WTC11 (cell line): ENCODE measurements around the gene BUD31.

ENCODE experiments used
- AR ChIP-seq: fragments of 250-450 bp; sonication (Bioruptor Pico); IDR thresholded peaks from 2 replicates; pipeline ENCODE4 v1.9.0; 2021; ENCODE audit warnings: mild to moderate bottlenecking
- ATF3 ChIP-seq: sonication (generic); formaldehyde crosslinking; conservative IDR thresholded peaks from 2 replicates; pipeline ENCODE4 v1.8.1; 2022; ENCODE audit warnings: mild to moderate bottlenecking, missing genetic modification reagents
- CTCF ChIP-seq: fragments of 200-600 bp; IDR thresholded peaks from 2 replicates; pipeline ENCODE4 v1.8.0; 2022; ENCODE audit warnings: antibody characterized with exemption
- ESRRA ChIP-seq: sonication (generic); formaldehyde crosslinking; IDR thresholded peaks from 2 replicates; pipeline ENCODE4 v1.8.1; 2022; ENCODE audit warnings: mild to moderate bottlenecking, missing genetic modification reagents, borderline replicate concordance
- KAT7 ChIP-seq: sonication (generic); formaldehyde crosslinking; IDR thresholded peaks from 2 replicates; pipeline ENCODE4 v1.8.1; 2023; ENCODE audit warnings: missing genetic modification reagents, mild to moderate bottlenecking, borderline replicate concordance
- MAX ChIP-seq: sonication (generic); formaldehyde crosslinking; IDR thresholded peaks from 2 replicates; pipeline ENCODE4 v1.8.0; 2022; ENCODE audit warnings: mild to moderate bottlenecking, missing genetic modification reagents
- NFYB ChIP-seq: sonication (generic); formaldehyde crosslinking; conservative IDR thresholded peaks from 2 replicates; pipeline ENCODE4 v1.8.0; 2022; ENCODE audit warnings: low read depth, missing genetic modification reagents
- STAT6 ChIP-seq: sonication (generic); formaldehyde crosslinking; conservative IDR thresholded peaks from 2 replicates; pipeline ENCODE4 v1.8.1; 2023; ENCODE audit warnings: mild to moderate bottlenecking, low read depth, missing genetic modification reagents, moderate library complexity
- TCF7 ChIP-seq: sonication (generic); formaldehyde crosslinking; IDR thresholded peaks from 2 replicates; pipeline ENCODE4 v1.8.0; 2022; ENCODE audit warnings: mild to moderate bottlenecking, low read depth, missing genetic modification reagents, moderate library complexity
- TP53 ChIP-seq: sonication (generic); formaldehyde crosslinking; IDR thresholded peaks from 2 replicates; pipeline ENCODE4 v1.8.1; 2023; ENCODE audit warnings: mild to moderate bottlenecking, missing genetic modification reagents
- USF1 ChIP-seq: sonication (generic); formaldehyde crosslinking; IDR thresholded peaks from 2 replicates; pipeline ENCODE4 v1.8.0; 2022; ENCODE audit warnings: mild to moderate bottlenecking, missing genetic modification reagents
- ZBTB21 ChIP-seq: sonication (generic); formaldehyde crosslinking; IDR thresholded peaks from 2 replicates; pipeline ENCODE4 v1.8.1; 2023; ENCODE audit warnings: mild to moderate bottlenecking, missing genetic modification reagents, borderline replicate concordance
- ZNF121 ChIP-seq: sonication (generic); formaldehyde crosslinking; IDR thresholded peaks from 2 replicates; pipeline ENCODE4 v1.8.0; 2023; ENCODE audit warnings: missing genetic modification reagents
- ZSCAN18 ChIP-seq: fragments of 250-450 bp; sonication (Bioruptor Pico); IDR thresholded peaks from 2 replicates; pipeline ENCODE4 v2.1.2; 2022; ENCODE audit warnings: mild to moderate bottlenecking, moderate library complexity

GRCh38 chr7:99396418-99397296 lies 12.1 kb upstream of the BUD31 start:
- TF ChIP-seq AR (CRISPR knock-in tag) (no peak), ZSCAN18 (CRISPR knock-in tag) (no peak), NFYB (CRISPR knock-in tag) (no peak), CTCF (no peak), MAX (CRISPR knock-in tag) (no peak), KAT7 (CRISPR knock-in tag) (no peak), USF1 (CRISPR knock-in tag) (no peak), TP53 (no peak), ZNF121 (CRISPR knock-in tag) (no peak), ATF3 (CRISPR knock-in tag) (no peak), ESRRA (CRISPR knock-in tag) (no peak), STAT6 (CRISPR knock-in tag) (no peak), ZBTB21 (CRISPR knock-in tag) (no peak), TCF7 (CRISPR knock-in tag) (no peak)
